OCI-LY3 (cell line): Measurements from ENCODE around the gene SLC12A5.
A peak's percentile ranks its signal among the peaks of the same experiment; 100 is the strongest.

Source experiments
- H2AFZ ChIP-seq: fragments of 200-600, 300-600 bp; shearing (Covaris generic); 2 replicates; pipeline ENCODE4 v1.6.0; 2014; ENCODE audit warnings: antibody characterized with exemption, low read depth, low read length
- H3K27ac ChIP-seq: fragments of 200-600, 300-600 bp; sonication (generic); 2 replicates; pipeline ENCODE4 v1.5.1; 2014; ENCODE audit warnings: mild to moderate bottlenecking, low read length, moderate library complexity, mixed read lengths
- H3K27me3 ChIP-seq: fragments of 200-600, 300-600 bp; sonication (generic); 2 replicates; pipeline ENCODE4 v1.6.1; 2014; ENCODE audit warnings: low read depth, low read length, mixed read lengths
- H3K36me3 ChIP-seq: fragments of 200-600, 300-600 bp; sonication (generic); replicated peaks from 2 replicates; pipeline ENCODE3; 2014; ENCODE audit warnings: low read depth, low read length, mixed read lengths
- H3K4me1 ChIP-seq: fragments of 300-600, 200-600 bp; sonication (generic); 2 replicates; pipeline ENCODE4 v1.6.1; 2014; ENCODE audit warnings: low read length, mixed read lengths
- H3K4me2 ChIP-seq: fragments of 200-600, 300-600 bp; sonication (generic); 2 replicates; pipeline ENCODE4 v1.6.1; 2014; ENCODE audit warnings: low read length, mixed read lengths
- H3K4me3 ChIP-seq: fragments of 300-600, 200-600 bp; sonication (generic); 2 replicates; pipeline ENCODE4 v1.5.1; 2014; ENCODE audit warnings: antibody characterized with exemption, mild to moderate bottlenecking, low read length, moderate library complexity
- H3K79me2 ChIP-seq: fragments of 300-600, 200-600 bp; shearing (Covaris generic); 2 replicates; pipeline ENCODE4 v1.6.1; 2014; ENCODE audit warnings: mild to moderate bottlenecking, low read length, mixed read lengths
- H3K9ac ChIP-seq: fragments of 300-600, 200-600 bp; shearing (Covaris generic); 2 replicates; pipeline ENCODE4 v1.6.0; 2014; ENCODE audit warnings: mild to moderate bottlenecking, low read length, moderate library complexity
- H3K9me3 ChIP-seq: fragments of 200-600, 300-600 bp; shearing (Covaris generic); 2 replicates; pipeline ENCODE4 v1.6.1; 2014; ENCODE audit warnings: low read length, mixed read lengths; ENCODE audit not compliant: insufficient read depth
- H4K20me1 ChIP-seq: fragments of 200-600, 300-600 bp; sonication (generic); 2 replicates; pipeline ENCODE4 v1.6.1; 2016; ENCODE audit warnings: low read length, mixed read lengths; ENCODE audit not compliant: insufficient read depth
- EZH2phosphoT487 ChIP-seq: fragments of 200-600 bp; shearing (Covaris generic); IDR thresholded peaks from 2 replicates; pipeline ENCODE4 v1.6.1; 2018; ENCODE audit warnings: antibody characterized with exemption, mixed run types, low read depth
- TF ChIP-seq, protein P1 (sequence below): fragments of 200-600, 300-600 bp; sonication (generic); IDR thresholded peaks from 2 replicates; pipeline ENCODE4 v1.5.1; 2014; ENCODE audit warnings: antibody characterized with exemption, low read length, low read depth

The SLC12A5 gene

GRCh38 chr20:46102940-46103339 lies 73.9 kb downstream of the SLC12A5 start:
- no peak overlapping the region for H3K9ac ChIP-seq
- TF ChIP-seq, protein P1, sequence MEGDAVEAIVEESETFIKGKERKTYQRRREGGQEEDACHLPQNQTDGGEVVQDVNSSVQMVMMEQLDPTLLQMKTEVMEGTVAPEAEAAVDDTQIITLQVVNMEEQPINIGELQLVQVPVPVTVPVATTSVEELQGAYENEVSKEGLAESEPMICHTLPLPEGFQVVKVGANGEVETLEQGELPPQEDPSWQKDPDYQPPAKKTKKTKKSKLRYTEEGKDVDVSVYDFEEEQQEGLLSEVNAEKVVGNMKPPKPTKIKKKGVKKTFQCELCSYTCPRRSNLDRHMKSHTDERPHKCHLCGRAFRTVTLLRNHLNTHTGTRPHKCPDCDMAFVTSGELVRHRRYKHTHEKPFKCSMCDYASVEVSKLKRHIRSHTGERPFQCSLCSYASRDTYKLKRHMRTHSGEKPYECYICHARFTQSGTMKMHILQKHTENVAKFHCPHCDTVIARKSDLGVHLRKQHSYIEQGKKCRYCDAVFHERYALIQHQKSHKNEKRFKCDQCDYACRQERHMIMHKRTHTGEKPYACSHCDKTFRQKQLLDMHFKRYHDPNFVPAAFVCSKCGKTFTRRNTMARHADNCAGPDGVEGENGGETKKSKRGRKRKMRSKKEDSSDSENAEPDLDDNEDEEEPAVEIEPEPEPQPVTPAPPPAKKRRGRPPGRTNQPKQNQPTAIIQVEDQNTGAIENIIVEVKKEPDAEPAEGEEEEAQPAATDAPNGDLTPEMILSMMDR: no peak
- TF ChIP-seq EZH2phosphoT487: no peak
- peaks cover 7% of the 10 kb centered on the region; the same call in 1 of the 2 replicates for H3K9me3 ChIP-seq
- H3K79me2 ChIP-seq: peaks cover 22% of the 10 kb centered on the region
- no peak overlapping the region for H3K4me3 ChIP-seq
- H2AFZ ChIP-seq: no peak overlapping the region
- no peak overlapping the region for H3K27ac ChIP-seq
- peaks cover 59% of the 10 kb centered on the region for H3K4me1 ChIP-seq
- H3K4me2 ChIP-seq: no peak overlapping the region
- H4K20me1 ChIP-seq: no peaks in the 10 kb centered on the region
- H3K36me3 ChIP-seq: peaks cover 12% of the 10 kb centered on the region
- no peaks in the 10 kb centered on the region for H3K27me3 ChIP-seq

DNA sequence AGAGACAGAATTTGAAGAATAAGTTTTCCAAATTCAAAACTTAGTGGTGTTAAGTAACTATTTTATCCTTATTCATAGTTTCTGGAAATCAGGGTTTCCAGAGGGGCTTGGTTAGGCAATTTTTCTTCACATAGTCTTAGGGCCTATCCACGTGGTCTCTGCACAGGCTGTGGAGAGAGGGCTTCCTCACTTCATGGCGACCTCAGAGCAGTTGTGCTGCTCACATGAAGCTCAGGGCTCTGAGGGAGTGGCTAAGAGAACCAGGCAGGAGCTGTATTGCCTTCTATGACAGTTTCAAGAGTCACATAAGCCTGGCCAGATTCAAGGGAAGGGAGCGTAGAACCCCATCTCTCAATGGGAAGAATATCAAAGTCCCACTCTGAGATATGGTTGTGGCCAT lies 75.2 kb downstream of the SLC12A5 start:
- Histone ChIP-seq H4K20me1 (no peaks in the 10 kb centered on the region), H3K4me3 (no peak overlapping the region), H3K27me3 (no peaks in the 10 kb centered on the region), H3K79me2 (peaks cover 26% of the 10 kb centered on the region), H2AFZ (no peak overlapping the region), H3K36me3 (peaks cover 9% of the 10 kb centered on the region), H3K27ac (no peak overlapping the region), H3K4me1 (peaks cover 65% of the 10 kb centered on the region), H3K4me2 (no peak overlapping the region), H3K9ac (no peak overlapping the region), H3K9me3 (peaks cover 7% of the 10 kb centered on the region; the same call in 1 of the 2 replicates)
- TF ChIP-seq, protein P1: no peak
- no peak for TF ChIP-seq EZH2phosphoT487

GRCh38 chr20:46107061-46107460 lies 78.0 kb downstream of the SLC12A5 start:
- TF ChIP-seq, protein P1: no peak
- no peak for TF ChIP-seq EZH2phosphoT487
- H3K36me3 ChIP-seq: peaks cover 9% of the 10 kb centered on the region
- H3K9ac ChIP-seq: peak overlapping the region; percentile 72
- H3K79me2 ChIP-seq: peaks cover 36% of the 10 kb centered on the region
- peaks cover 7% of the 10 kb centered on the region; the same call in 1 of the 2 replicates for H3K9me3 ChIP-seq
- no peaks in the 10 kb centered on the region for H3K27me3 ChIP-seq
- H3K27ac ChIP-seq: peak overlapping the region; percentile 90
- peak overlapping the region; percentile 66 for H3K4me2 ChIP-seq
- no peaks in the 10 kb centered on the region for H4K20me1 ChIP-seq
- H2AFZ ChIP-seq: peak overlapping the region; percentile 35
- peak overlapping the region; percentile 31 for H3K4me3 ChIP-seq
- peaks cover 74% of the 10 kb centered on the region for H3K4me1 ChIP-seq

- Histone ChIP-seq H3K9ac (peak overlapping the region; percentile 79), H4K20me1 (no peaks in the 10 kb centered on the region), H3K4me1 (peaks cover 82% of the 10 kb centered on the region), H3K79me2 (peaks cover 40% of the 10 kb centered on the region), H3K4me2 (peak overlapping the region; percentile 87), H3K36me3 (peaks cover 2% of the 10 kb centered on the region), H3K27ac (peak overlapping the region; percentile 90), H3K9me3 (no peaks in the 10 kb centered on the region), H3K27me3 (no peaks in the 10 kb centered on the region), H3K4me3 (peak overlapping the region; percentile 70), H2AFZ (no peak overlapping the region)
- no peak for TF ChIP-seq EZH2phosphoT487
- TF ChIP-seq, protein P1: peak; percentile 25
Observed at GRCh38 chr20:46108435-46108841, 79.4 kb downstream of the SLC12A5 start.
